HepG2 (cell line): ENCODE results near the gene GNB3. TPM values are rescaled to one million over a fixed set of nuclear protein-coding genes. Genes with fewer than 3 reads are reported as not detected.
A peak's percentile ranks its signal among the peaks of the same experiment; 100 is the strongest.

Source experiments
- DR1 ChIP-seq: sonication (generic); formaldehyde crosslinking; IDR thresholded peaks from 2 replicates; pipeline ENCODE4 v1.8.0; 2021; ENCODE audit warnings: mild to moderate bottlenecking, missing genetic modification reagents, inconsistent platforms
- HNRNPL ChIP-seq: fragments of 200-400 bp; formaldehyde crosslinking; IDR thresholded peaks from 2 replicates; pipeline ENCODE4 v1.6.1; 2017; ENCODE audit warnings: mild to moderate bottlenecking, low read depth, low read length
- KDM1A ChIP-seq: IDR thresholded peaks from 2 replicates; pipeline ENCODE4 v1.6.1; 2016; ENCODE audit warnings: missing compliant biosample characterization
- KLF12 ChIP-seq: sonication (generic); formaldehyde crosslinking; IDR thresholded peaks from 2 replicates; pipeline ENCODE4 v1.4.0; 2020; ENCODE audit warnings: missing genetic modification reagents, borderline replicate concordance
- KLF13 ChIP-seq: sonication (generic); formaldehyde crosslinking; IDR thresholded peaks from 2 replicates; pipeline ENCODE4 v1.4.0; 2020; ENCODE audit warnings: mild to moderate bottlenecking, missing genetic modification reagents
- MAFK ChIP-seq, 2 experiments: IDR thresholded peaks in 1 of 2; conservative IDR thresholded peaks in 1 of 2; 2 replicates each; pipeline ENCODE4 v1.6.1; 2011; ENCODE audit warnings: improper control_type of control experiment in 2 of 2, low read length in 2 of 2
- MED1 ChIP-seq: sonication (generic); formaldehyde crosslinking; IDR thresholded peaks from 2 replicates; pipeline ENCODE4 v1.4.0; 2020; ENCODE audit warnings: missing genetic modification reagents
- NFIB ChIP-seq: sonication (generic); formaldehyde crosslinking; IDR thresholded peaks from 2 replicates; pipeline ENCODE4 v1.9.0; 2021; ENCODE audit warnings: missing genetic modification reagents, mild to moderate bottlenecking, borderline replicate concordance
- NFIC ChIP-seq: IDR thresholded peaks from 2 replicates; pipeline ENCODE4 v1.6.1; 2012; ENCODE audit warnings: mild to moderate bottlenecking, low read length, inconsistent platforms
- PRMT3 ChIP-seq: sonication (generic); formaldehyde crosslinking; IDR thresholded peaks from 2 replicates; pipeline ENCODE4 v1.8.1; 2022; ENCODE audit warnings: low read depth, mild to moderate bottlenecking, moderate library complexity, missing genetic modification reagents, borderline replicate concordance
- RXRB ChIP-seq: IDR thresholded peaks from 2 replicates; pipeline ENCODE4 v1.6.1; 2016; ENCODE audit warnings: borderline replicate concordance, missing genetic modification reagents, missing compliant biosample characterization
- TSC22D2 ChIP-seq: sonication (generic); formaldehyde crosslinking; IDR thresholded peaks from 2 replicates; pipeline ENCODE4 v1.5.1; 2020; ENCODE audit warnings: missing genetic modification reagents, mild to moderate bottlenecking, borderline replicate concordance
- ZFX ChIP-seq: sonication (generic); formaldehyde crosslinking; IDR thresholded peaks from 2 replicates; pipeline ENCODE4 v1.4.0; 2020; ENCODE audit warnings: mild to moderate bottlenecking, low read depth, missing genetic modification reagents, moderate library complexity
- ZNF318 ChIP-seq: sonication (generic); formaldehyde crosslinking; IDR thresholded peaks from 2 replicates; pipeline ENCODE4 v1.4.0; 2020; ENCODE audit warnings: mild to moderate bottlenecking, missing genetic modification reagents
- ZNF354B ChIP-seq: sonication (generic); formaldehyde crosslinking; IDR thresholded peaks from 2 replicates; pipeline ENCODE4 v1.8.0; 2022; ENCODE audit warnings: mild to moderate bottlenecking, missing genetic modification reagents
- polyA plus RNA-seq, 8 experiments: library from polyadenylated mRNA; depleted of rRNA in 3 of 8; stranded (reverse) in 7 of 8; unstranded in 1 of 8; fragments of >200 nt; fragmentation: Illumina TruSeq in 4 of 8; extraction: Trizol in 4 of 8; gene quantifications; 2 replicates each; pipeline versions ENCODE4 v1.2.1 to v1.2.3, GENCODE V29; 2011 to 2016; ENCODE audit warnings: low read depth in 4 of 8, missing spikeins in 1 of 8, mixed read lengths in 1 of 8; ENCODE audit not compliant: insufficient read depth in 1 of 8
- total RNA-seq, 5 experiments: library from RNA; depleted of rRNA; stranded (reverse); fragments of >200 nt; fragmentation: Illumina TruSeq; extraction: Trizol; gene quantifications; 2 replicates each; pipeline ENCODE4 v1.2.3, GENCODE V29; 2016; ENCODE audit warnings: low read depth in 1 of 5
- TF ChIP-seq, protein P1 (sequence below): sonication (generic); formaldehyde crosslinking; IDR thresholded peaks from 2 replicates; pipeline ENCODE4 v1.5.0; 2020; ENCODE audit warnings: missing genetic modification reagents, mild to moderate bottlenecking, borderline replicate concordance
- TF ChIP-seq, protein P2 (sequence below): IDR thresholded peaks from 2 replicates; pipeline ENCODE4 v1.6.1; 2016; ENCODE audit warnings: low read depth, control low read depth

The GNB3 gene
- total and polyA plus RNA-seq, 2 of the 13 experiments (the other 11 are each of a cell fraction or from before 2014, with no cell fraction given), result 1.3 to 3.6 TPM

DNA sequence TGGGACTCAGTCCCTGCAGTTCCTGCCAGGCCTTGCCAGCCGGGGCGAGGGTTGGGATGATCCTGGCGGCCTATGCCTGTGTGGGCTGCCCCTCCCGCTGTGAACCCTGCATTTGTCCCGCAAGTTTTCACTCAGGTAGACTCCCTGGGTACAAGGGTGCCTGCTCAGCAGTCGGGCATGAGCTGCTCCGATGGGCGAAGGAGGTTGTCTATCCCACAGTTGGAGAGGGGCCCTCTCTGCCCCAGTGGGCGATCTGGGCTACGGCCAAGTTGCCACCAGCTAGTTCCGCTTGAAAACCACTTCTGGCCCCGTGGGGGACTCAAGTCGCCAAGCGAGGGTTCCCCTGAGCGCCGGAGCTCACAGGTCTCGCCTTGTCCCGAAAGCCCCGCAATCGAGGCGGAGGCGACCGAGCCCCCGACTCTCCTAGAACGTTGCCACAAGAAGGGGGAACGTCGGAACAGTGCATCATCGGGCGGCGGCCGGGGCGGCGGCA, 26.2 kb downstream of the GNB3 start (continued):
- TF ChIP-seq ZNF354B (CRISPR knock-in tag) (no peak), ZNF318 (CRISPR knock-in tag) (no peak), DR1 (CRISPR knock-in tag) (peak; percentile 2; the same call in 1 of the 2 replicates), MAFK (conservative IDR thresholded peaks at IDR 0.05 in 1 of 2, IDR thresholded peaks at IDR 0.05 in 1 of 2; ENCODE audit: low read length in 2 of 2) (no peak), TSC22D2 (CRISPR knock-in tag) (0 out of 2 replicates have a peak, but pooled peaks have one; percentile 18), KLF13 (CRISPR knock-in tag) (no peak), HNRNPL (peak; percentile 58; the same call in 1 of the 2 replicates), NFIB (CRISPR knock-in tag) (no peak), NFIC (no peak), MED1 (CRISPR knock-in tag) (no peak), KDM1A (CRISPR knock-in tag) (no peak), PRMT3 (CRISPR knock-in tag) (no peak), KLF12 (CRISPR knock-in tag) (0 out of 2 replicates have a peak, but pooled peaks have one; percentile 10), ZFX (CRISPR knock-in tag) (peak; percentile 41; the same call in 1 of the 2 replicates), RXRB (CRISPR knock-in tag) (no peak)
- TF ChIP-seq, protein P1, sequence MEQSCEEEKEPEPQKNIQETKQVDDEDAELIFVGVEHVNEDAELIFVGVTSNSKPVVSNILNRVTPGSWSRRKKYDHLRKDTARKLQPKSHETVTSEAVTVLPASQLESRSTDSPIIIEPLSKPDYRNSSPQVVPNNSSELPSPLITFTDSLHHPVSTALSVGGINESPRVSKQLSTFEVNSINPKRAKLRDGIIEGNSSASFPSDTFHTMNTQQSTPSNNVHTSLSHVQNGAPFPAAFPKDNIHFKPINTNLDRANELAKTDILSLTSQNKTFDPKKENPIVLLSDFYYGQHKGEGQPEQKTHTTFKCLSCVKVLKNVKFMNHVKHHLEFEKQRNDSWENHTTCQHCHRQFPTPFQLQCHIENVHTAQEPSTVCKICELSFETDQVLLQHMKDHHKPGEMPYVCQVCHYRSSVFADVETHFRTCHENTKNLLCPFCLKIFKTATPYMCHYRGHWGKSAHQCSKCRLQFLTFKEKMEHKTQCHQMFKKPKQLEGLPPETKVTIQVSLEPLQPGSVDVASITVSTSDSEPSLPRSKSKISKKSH, result no peak
- TF ChIP-seq, protein P2, sequence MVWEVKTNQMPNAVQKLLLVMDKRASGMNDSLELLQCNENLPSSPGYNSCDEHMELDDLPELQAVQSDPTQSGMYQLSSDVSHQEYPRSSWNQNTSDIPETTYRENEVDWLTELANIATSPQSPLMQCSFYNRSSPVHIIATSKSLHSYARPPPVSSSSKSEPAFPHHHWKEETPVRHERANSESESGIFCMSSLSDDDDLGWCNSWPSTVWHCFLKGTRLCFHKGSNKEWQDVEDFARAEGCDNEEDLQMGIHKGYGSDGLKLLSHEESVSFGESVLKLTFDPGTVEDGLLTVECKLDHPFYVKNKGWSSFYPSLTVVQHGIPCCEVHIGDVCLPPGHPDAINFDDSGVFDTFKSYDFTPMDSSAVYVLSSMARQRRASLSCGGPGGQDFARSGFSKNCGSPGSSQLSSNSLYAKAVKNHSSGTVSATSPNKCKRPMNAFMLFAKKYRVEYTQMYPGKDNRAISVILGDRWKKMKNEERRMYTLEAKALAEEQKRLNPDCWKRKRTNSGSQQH (CRISPR knock-in tag), result no peak
